ENCODE results near the gene MAFG.

- TF ChIP-seq BRCA1 (IDR thresholded peaks at IDR 0.05) (no peak), BRCA1 (CRISPR knock-in tag; IDR thresholded peaks at IDR 0.05) (no peak), BMI1 (IDR thresholded peaks at IDR 0.05; ENCODE audit: low read length) (no peak), YY1 (IDR thresholded peaks at IDR 0.05; ENCODE audit: borderline replicate concordance in 1 of 3, control insufficient read depth in 1 of 3, extremely low read depth in 1 of 3, insufficient read depth in 3 of 3, insufficient read length in 1 of 3, insufficient replicate concordance in 2 of 3, low read depth in 1 of 3, low read length in 2 of 3) (no peak), NFRKB (IDR thresholded peaks at IDR 0.05; ENCODE audit: low read depth) (no peak), ZNF217 (CRISPR knock-in tag; IDR thresholded peaks at IDR 0.05) (no peak), PHF20 (IDR thresholded peaks at IDR 0.05; ENCODE audit: partially characterized antibody) (no peak), ATF7 (IDR thresholded peaks at IDR 0.05) (no peak), NR2C2 (CRISPR knock-in tag; IDR thresholded peaks at IDR 0.05) (no peak), NR2C2 (tag; IDR thresholded peaks at IDR 0.05) (no peak), PHF21A (IDR thresholded peaks at IDR 0.05; ENCODE audit: borderline replicate concordance, low read depth) (no peak)
Measured at GRCh38 chr17:81966343-81967243, 39.1 kb upstream of the MAFG start.
